ENCODE measurements around the gene ACTA2.

- TF ChIP-seq, protein P1, sequence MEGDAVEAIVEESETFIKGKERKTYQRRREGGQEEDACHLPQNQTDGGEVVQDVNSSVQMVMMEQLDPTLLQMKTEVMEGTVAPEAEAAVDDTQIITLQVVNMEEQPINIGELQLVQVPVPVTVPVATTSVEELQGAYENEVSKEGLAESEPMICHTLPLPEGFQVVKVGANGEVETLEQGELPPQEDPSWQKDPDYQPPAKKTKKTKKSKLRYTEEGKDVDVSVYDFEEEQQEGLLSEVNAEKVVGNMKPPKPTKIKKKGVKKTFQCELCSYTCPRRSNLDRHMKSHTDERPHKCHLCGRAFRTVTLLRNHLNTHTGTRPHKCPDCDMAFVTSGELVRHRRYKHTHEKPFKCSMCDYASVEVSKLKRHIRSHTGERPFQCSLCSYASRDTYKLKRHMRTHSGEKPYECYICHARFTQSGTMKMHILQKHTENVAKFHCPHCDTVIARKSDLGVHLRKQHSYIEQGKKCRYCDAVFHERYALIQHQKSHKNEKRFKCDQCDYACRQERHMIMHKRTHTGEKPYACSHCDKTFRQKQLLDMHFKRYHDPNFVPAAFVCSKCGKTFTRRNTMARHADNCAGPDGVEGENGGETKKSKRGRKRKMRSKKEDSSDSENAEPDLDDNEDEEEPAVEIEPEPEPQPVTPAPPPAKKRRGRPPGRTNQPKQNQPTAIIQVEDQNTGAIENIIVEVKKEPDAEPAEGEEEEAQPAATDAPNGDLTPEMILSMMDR (conservative IDR thresholded peaks at IDR 0.05 in 1 of 2, IDR thresholded peaks at IDR 0.05 in 1 of 2; ENCODE audit: low read depth in 1 of 2, low read length in 2 of 2): no peak
- no peak for TF ChIP-seq EZH2 (IDR thresholded peaks at IDR 0.05; ENCODE audit: low read length, missing control alignments)
Observed at GRCh38 chr10:88992921-88993524, 40.5 kb upstream of the ACTA2 start.

Measured in fibroblast of lung (primary cell).